ENCODE measurements around the gene CRAMP1.

DNA sequence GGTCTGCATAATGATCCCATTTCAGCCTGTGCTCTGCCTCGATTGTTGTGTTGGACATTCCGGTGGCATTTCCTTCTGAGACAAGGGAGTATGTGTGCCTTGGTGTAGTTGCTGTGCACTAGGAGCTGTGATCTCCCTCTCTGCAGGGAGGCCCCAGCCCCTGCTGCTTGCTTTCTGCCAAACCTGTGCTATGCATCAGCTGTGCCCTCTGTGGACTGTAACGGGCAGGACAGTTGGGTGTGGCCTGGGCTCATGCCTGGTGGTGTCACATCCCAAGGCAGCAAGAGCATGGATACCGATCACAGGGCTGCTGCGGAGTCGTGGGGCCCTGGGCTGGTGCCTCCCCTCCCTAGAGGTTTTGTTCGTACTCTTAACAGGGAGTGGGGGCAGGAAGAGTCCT is 62.1 kb downstream of the CRAMP1 start:
- TF ChIP-seq CREB1 (IDR thresholded peaks at IDR 0.05) (no peak), CEBPB (IDR thresholded peaks at IDR 0.05; ENCODE audit: low read depth, low read length) (no peak), JUN (IDR thresholded peaks at IDR 0.05; ENCODE audit: low read depth, low read length) (no peak), EGR1 (IDR thresholded peaks at IDR 0.05; ENCODE audit: borderline replicate concordance, low read depth, low read length) (no peak), SIN3A (conservative IDR thresholded peaks at IDR 0.05 in 1 of 2, IDR thresholded peaks at IDR 0.05 in 1 of 2; ENCODE audit: low read depth in 1 of 2, low read length in 2 of 2) (no peak)
- TF ChIP-seq, protein P1, sequence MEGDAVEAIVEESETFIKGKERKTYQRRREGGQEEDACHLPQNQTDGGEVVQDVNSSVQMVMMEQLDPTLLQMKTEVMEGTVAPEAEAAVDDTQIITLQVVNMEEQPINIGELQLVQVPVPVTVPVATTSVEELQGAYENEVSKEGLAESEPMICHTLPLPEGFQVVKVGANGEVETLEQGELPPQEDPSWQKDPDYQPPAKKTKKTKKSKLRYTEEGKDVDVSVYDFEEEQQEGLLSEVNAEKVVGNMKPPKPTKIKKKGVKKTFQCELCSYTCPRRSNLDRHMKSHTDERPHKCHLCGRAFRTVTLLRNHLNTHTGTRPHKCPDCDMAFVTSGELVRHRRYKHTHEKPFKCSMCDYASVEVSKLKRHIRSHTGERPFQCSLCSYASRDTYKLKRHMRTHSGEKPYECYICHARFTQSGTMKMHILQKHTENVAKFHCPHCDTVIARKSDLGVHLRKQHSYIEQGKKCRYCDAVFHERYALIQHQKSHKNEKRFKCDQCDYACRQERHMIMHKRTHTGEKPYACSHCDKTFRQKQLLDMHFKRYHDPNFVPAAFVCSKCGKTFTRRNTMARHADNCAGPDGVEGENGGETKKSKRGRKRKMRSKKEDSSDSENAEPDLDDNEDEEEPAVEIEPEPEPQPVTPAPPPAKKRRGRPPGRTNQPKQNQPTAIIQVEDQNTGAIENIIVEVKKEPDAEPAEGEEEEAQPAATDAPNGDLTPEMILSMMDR (IDR thresholded peaks at IDR 0.05; ENCODE audit: control extremely low read depth in 1 of 3, insufficient read depth in 1 of 3, low read depth in 1 of 3, low read length in 3 of 3), result no peak
